Medulla oblongata (tissue), 1 donor: ENCODE measurements around the gene TTYH1.
A peak's percentile ranks its signal among the peaks of the same experiment; 100 is the strongest.

Experiments
- DNase-seq: peaks from one replicate; pipeline ENCODE4 v3.0.0-alpha.2; 2015; ENCODE audit errors: extremely low spot score

Gene TTYH1

GRCh38 chr19:54392105-54392504 is 23.2 kb upstream of the TTYH1 start:
- DNase-seq, result no peak

GRCh38 chr19:54393381-54393780 is 21.9 kb upstream of the TTYH1 start:
- DNase-seq, result no peak

GRCh38 chr19:54395685-54396084 is 19.6 kb upstream of the TTYH1 start:
- no peak for DNase-seq

GRCh38 chr19:54399189-54399588 is 16.1 kb upstream of the TTYH1 start:
- no peak for DNase-seq

GRCh38 chr19:54400913-54401312 is 14.4 kb upstream of the TTYH1 start:
- DNase-seq, result no peak

- no peak for DNase-seq
Observed at GRCh38 chr19:54403054-54403453, 12.2 kb upstream of the TTYH1 start.

- no peak for DNase-seq
Observed at GRCh38 chr19:54405628-54406027, 9.6 kb upstream of the TTYH1 start.

- no peak for DNase-seq
Observed at GRCh38 chr19:54407780-54408179, 7.5 kb upstream of the TTYH1 start.

GRCh38 chr19:54408456-54409026 is 6.7 kb upstream of the TTYH1 start:
- DNase-seq, result no peak

- no peak for DNase-seq
Observed at GRCh38 chr19:54411033-54411432, 4.2 kb upstream of the TTYH1 start.

- DNase-seq, result no peak
Observed at GRCh38 chr19:54412877-54413276, 2.4 kb upstream of the TTYH1 start.

- no peak for DNase-seq
Observed at GRCh38 chr19:54414156-54414555, 1.1 kb upstream of the TTYH1 start.

- DNase-seq, result no peak
Observed at GRCh38 chr19:54415901-54416673, 823 bp downstream of the TTYH1 start.

GRCh38 chr19:54416695-54417491 is 1.6 kb downstream of the TTYH1 start:
- no peak for DNase-seq

GRCh38 chr19:54418030-54418929 is 3.0 kb downstream of the TTYH1 start:
- peak; percentile 58 for DNase-seq

- no peak for DNase-seq
Observed at GRCh38 chr19:54418930-54419800, 3.9 kb downstream of the TTYH1 start.

- DNase-seq, result no peak
Observed at GRCh38 chr19:54420068-54420382, 4.8 kb downstream of the TTYH1 start.

GRCh38 chr19:54420383-54421168 is 5.3 kb downstream of the TTYH1 start:
- peak; percentile 99 for DNase-seq

GRCh38 chr19:54421169-54421516 is 5.9 kb downstream of the TTYH1 start:
- no peak for DNase-seq

- no peak for DNase-seq
Observed at GRCh38 chr19:54421521-54421920, 6.3 kb downstream of the TTYH1 start.
